WI38 (cell line): ENCODE data around the gene ZNF407.

Source experiments
- H3K4me3 ChIP-seq: 2 replicates; pipeline ENCODE4 v1.5.1; 2011; ENCODE audit warnings: low read depth, mild to moderate bottlenecking, control low read depth, low read length
- CTCF ChIP-seq: IDR thresholded peaks from 2 replicates; pipeline ENCODE4 v1.5.1; 2012; ENCODE audit warnings: low read depth, mild to moderate bottlenecking, control low read depth, low read length

Gene ZNF407

GRCh38 chr18:74980669-74981068 is 383.0 kb downstream of the ZNF407 start:
- H3K4me3 ChIP-seq, result no peak overlapping the region
- TF ChIP-seq CTCF, result no peak

GRCh38 chr18:74981476-74981875 is 383.8 kb downstream of the ZNF407 start:
- no peak overlapping the region for H3K4me3 ChIP-seq
- no peak for TF ChIP-seq CTCF

GRCh38 chr18:74982946-74983635 is 385.4 kb downstream of the ZNF407 start:
- no peak overlapping the region for H3K4me3 ChIP-seq
- no peak for TF ChIP-seq CTCF

- TF ChIP-seq CTCF, result no peak
- H3K4me3 ChIP-seq, result no peak overlapping the region
Observed at GRCh38 chr18:74989134-74989533, 391.5 kb downstream of the ZNF407 start.

GRCh38 chr18:74990563-74991081 is 393.0 kb downstream of the ZNF407 start:
- no peak overlapping the region for H3K4me3 ChIP-seq
- TF ChIP-seq CTCF, result no peak

- no peak for TF ChIP-seq CTCF
- H3K4me3 ChIP-seq, result no peak overlapping the region
Observed at GRCh38 chr18:74994502-74995418, 397.1 kb downstream of the ZNF407 start.

GRCh38 chr18:74995419-74995736 is 397.7 kb downstream of the ZNF407 start:
- H3K4me3 ChIP-seq, result no peak overlapping the region
- no peak for TF ChIP-seq CTCF
